GM18502 (cell line): ENCODE data around the gene COL6A1.
"Not testable (repeated sequence)": the region's sequence is repeated elsewhere in the genome, so short reads cannot be mapped to it uniquely, and the experiment has no call there.

Experiments used
- ATAC-seq: cut with Tn5 transposase; IDR thresholded peaks from one replicate; pipeline ENCODE4 v1.9.1; 2021; ENCODE audit warnings: mild to moderate bottlenecking; ENCODE audit not compliant: unreplicated experiment, poor library complexity

The COL6A1 gene

DNA sequence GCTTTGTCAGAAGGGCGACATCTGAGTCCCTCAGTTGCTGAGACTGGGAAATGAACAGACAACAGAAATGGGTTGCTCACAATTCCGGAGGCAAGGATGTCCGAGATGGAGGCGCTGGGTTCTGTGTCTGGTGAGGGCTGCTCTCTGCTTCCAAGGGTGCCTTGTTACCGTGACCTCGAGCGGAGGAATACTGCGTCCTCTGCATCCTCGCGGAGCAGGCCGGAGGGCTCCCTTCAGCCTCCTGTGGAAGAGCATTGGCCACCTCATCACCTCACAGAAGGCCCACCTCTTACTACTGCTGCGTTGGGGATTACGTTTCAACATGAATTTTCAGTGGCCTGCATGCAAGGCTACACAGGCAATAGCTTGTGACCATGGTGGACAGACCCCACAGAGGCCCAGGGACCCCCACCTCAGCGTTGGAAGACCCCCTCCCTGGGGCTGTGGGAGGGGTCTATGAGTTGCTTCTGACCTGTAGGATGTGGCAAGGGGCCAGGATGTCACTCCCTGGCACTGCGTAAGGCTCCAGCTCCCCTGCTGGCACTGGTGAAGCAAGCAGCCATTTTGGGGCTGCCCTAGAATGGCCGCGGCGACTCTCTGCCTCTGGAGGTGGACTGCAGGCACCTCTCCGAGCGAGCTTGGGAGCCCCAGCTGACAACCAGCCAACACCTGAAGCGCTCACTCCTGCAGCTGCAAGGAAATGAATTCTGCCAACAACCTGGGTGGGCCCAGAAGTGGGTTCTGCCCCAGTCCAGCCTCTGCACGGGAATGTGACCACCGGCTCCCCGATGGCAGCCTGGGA is 36.3 kb upstream of the COL6A1 start:
- no peak for ATAC-seq

GRCh38 chr21:45945868-45946210 is 35.7 kb upstream of the COL6A1 start:
- ATAC-seq: no peak

DNA sequence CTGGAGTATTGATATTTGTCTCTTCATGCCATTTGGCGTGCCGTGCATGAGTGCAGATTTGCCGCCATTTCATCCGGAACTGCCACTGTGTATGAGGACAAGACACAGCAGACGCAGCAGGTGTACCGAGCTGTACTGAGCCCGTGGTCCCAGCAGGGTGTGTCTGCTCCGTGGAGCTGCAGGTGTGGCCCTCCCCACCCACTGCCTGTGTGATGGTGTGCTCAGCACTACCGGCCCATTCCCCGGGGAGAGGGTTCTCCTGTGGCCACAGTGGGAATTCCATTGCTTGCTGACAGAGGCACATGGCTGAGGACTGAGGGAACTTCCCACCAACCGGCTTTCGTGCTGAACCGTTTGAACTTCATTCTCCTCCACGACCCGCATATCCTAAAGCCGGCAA is 34.3 kb upstream of the COL6A1 start:
- ATAC-seq: no peak

DNA sequence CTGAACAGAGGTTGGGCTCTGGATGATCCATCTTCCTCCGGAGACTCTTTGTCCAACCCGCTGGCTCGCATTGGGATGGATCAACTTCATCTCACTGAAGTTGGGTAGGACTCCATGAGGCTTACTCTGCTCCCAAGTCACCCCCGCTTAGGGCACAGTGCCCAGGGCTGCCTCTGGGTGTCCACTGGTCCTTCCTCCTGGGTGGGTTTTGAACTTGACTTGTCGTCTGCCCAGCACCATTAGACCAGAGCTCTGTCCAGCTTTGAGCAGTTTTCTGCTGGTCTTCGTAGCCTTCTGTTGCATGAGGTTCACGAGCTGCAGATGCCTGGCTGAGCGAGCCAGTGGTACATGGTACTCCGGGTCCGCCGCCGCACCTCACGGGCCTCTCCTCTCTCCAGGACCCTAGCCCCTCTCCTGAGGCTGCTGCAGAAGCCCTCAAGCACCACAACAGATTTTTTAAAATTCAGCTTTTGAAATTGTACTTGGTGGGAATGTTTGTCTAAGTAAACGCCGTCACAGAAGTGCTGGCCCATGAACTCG is 33.8 kb upstream of the COL6A1 start:
- ATAC-seq: no peak

DNA sequence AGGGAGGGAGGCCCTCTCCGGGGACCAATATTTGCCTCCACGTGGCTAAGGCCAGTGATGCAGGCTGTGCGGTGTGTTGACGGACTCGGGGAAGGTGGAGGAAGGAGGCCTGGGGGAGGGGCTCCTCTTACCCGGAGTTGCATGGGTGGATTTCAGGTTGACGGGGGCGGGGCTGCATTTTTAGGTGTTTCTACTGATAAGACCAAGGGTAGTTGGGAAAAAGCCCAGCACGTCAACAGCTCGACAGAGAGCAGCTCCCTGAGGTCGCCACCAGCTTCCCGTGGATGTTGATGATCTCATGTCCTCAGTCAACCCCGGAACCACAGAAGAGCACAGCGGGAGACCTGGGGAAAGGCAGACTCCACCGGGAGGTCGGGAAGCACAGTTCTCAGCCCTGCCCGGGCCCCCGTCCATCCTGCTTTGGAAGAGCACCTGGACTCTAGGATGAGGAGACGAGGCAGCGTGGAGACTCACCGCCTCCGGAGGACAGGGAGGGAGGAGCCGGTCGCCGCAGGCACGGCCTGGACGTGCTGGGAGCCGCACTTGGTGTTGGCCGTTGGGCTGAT is 32.9 kb upstream of the COL6A1 start:
- ATAC-seq: no peak

DNA sequence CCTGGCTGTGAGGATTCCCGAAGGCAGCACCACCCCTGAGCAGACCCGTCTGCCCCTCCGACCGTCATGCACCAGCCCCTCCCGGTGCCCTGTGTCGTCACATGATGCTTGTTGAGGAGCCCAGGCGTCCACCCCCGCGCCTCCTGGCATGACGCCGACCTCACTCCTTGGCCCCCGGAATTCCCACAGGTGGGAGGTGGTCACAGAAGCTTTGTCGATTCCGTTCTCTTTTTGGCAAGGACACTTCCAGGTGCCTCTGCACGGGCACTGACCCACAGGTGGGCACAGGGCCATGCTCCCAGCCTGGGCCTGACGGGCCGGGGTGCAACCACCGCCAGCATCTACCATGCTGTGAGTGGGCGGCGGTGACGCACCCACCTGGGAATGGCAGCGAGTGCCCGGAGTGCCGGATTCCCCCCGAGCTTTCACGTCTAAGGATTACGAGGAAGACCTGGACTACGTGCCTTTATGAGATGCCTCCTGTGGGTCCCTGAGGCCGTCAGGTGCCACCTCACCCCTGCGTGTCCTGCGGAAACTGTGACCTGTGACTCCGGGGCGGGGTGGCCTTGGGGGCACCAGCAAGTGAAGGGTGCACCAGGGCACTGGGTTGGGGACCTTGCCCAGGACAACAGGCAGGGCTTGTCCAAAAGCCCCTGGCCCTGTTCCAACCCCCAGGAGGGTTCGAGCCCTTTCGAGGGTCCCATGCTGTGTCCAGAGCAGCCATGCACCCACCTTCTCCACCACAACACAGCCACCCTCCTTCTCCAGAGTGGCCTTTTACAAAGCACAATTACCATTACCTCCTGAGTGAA is 31.4 kb upstream of the COL6A1 start:
- no peak for ATAC-seq

- ATAC-seq: no peak
Observed at GRCh38 chr21:45950740-45951515, 30.6 kb upstream of the COL6A1 start.

- ATAC-seq: no peak
Observed at GRCh38 chr21:45951676-45952075, 29.9 kb upstream of the COL6A1 start.

GRCh38 chr21:45952527-45952926 is 29.0 kb upstream of the COL6A1 start:
- not testable (repeated sequence) for ATAC-seq

DNA sequence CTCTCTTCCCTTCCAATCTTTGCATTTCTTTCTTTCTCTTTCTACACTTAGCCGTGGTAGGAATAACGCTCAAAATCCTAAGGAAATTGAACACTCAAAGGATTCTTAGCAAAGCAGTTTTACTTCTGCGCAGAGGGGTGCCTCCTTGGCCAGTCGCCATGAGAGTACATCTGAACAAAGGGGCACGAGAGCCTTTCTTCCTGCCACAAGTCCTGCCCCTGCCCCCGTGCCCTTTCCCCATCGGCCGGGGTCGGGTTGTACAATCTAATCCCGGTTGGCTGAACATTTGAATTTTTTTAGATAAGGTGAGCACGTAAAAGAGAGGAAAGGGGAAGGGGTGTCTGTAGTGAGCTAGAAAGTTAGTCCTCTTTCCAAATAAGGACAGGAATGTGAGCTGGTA is 28.6 kb upstream of the COL6A1 start:
- ATAC-seq: no peak

GRCh38 chr21:45954261-45954660 is 27.3 kb upstream of the COL6A1 start:
- no peak for ATAC-seq

DNA sequence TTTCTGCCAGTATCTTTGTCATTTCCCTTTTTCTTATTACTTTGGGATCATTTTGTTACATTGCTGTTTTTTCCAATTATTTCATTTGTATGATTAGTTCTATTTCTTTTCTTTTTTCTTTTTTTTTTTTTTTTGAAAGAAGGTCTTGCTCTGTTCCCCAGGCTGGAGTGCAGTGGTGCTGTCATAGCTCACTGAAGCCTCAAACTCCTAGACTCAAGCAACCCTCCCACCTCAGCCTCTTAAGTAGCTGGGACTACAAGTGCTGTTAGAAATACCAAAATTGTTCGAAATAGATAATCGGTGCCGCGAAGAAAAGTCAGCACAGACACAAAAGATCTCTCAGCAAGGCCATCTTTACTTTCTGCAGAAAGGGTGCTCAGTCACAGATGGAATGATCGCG is 26.6 kb upstream of the COL6A1 start:
- ATAC-seq: no peak

DNA sequence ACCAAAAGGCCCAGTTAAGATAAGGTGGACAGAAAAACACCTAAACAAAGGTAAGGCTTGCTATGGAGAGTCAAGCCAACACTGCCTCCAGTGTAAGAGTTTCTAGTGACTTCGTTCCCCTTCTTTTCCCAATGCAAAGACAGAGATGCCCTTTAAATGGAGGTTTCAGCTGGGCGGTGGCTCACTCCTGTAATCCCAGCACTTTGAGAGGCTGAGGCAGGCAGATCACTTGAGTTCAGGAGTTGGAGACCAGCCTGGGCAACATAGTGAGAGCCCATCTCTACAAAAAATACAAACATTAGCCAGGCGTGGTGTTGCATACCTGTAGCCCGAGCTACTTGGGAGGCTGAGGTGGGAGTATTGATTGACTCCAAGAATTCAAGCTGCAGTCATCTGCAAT is 24.0 kb upstream of the COL6A1 start:
- ATAC-seq: no peak

DNA sequence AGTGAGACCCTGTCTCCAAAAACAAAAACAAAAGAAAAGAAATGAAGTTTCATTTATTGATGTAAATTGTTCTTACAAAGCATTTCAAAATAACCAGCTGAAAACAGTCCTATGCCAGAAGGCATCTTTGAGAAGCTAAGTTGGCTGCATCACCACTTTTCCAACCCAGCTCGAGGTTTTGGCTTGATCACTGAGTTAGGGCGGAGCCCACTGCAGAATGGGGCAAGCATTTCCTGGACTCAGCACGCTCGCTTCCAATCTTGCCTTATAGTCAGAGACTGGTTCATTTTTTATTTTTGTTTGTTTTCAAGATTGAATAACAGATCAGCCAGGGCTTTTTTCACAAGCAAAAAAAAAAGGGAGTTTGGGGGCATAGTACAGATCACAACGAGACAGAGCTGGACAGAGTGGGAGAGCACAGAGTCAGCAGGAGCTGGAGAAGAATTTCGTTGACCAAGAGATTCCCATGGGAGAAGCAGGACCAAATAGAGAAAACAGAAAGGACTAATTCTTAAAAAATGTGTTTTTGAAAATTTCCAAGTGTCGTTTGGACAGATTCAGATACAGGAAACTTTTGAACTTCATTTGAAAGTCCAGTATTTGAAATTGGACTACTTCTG is 23.5 kb upstream of the COL6A1 start:
- ATAC-seq: no peak

- no peak for ATAC-seq
Observed at GRCh38 chr21:45959182-45959581, 22.4 kb upstream of the COL6A1 start.

- ATAC-seq: no peak
Observed at GRCh38 chr21:45959779-45960390, 21.7 kb upstream of the COL6A1 start.

GRCh38 chr21:45961408-45961807 is 20.2 kb upstream of the COL6A1 start:
- ATAC-seq: not testable (repeated sequence)

DNA sequence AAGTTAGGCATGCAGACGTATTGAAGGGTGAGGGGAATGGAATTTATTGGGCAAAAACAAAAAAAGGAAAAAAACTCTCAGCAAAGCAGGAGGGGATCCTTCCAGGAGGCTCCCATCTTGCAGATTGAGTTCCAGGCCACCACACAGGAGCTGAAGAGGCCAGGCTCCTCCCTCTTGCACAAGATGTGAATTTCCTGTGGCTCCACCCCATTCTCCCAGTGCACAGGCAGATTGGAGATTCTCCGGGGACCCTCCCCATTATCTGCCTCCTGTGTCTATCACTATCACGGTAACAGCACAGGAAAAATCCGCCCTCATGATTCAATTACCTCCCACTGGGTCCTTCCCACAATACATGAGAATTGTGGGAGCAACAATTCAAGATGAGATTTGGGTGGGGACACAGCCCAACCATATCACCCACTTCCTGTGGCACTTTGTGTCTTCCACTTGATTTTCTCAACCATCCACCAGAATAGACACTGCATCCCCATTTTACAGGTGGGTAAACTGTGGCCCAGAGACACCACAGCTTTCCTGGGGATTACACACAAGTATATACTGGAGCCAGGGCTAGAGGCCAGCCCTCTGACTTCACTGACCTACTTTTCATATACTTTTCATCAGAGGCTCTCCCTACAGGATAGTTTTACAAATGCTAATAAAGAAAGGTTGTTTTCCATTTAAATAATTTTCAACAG is 18.9 kb upstream of the COL6A1 start:
- no peak for ATAC-seq

DNA sequence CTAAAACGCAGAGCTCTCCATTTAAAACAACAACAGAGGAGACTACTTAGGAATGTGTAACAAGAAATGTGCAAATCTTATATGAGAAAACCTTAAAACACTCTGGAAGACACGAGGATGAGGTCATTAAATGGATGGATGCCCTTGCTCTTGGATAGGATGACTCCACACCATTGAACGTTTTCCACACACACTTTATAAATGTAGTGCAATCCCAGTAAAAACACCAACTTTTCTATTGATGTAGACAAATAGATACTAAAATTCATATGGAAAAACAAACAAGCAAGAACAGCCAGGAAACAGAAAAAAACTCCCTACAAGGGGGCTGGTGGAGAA is 18.4 kb upstream of the COL6A1 start:
- no peak for ATAC-seq
